Skin of body (tissue), 2 donors: Measurements from ENCODE around the gene SLC16A4. TPM values are rescaled to one million over a fixed set of nuclear protein-coding genes. Genes with fewer than 3 reads are reported as not detected.
"Not testable (repeated sequence)": the region's sequence is repeated elsewhere in the genome, so short reads cannot be mapped to it uniquely, and the experiment has no call there.

ENCODE experiments used
- DNase-seq: peaks from one replicate; lab custom pipeline; 2025; lab: John Stamatoyannopoulos, UW
- total RNA-seq: library from RNA; depleted of rRNA; stranded (reverse); fragments of >200 nt; gene quantifications from one replicate; pipeline ENCODE4 v1.2.3, GENCODE V29; 2014

The SLC16A4 gene
- total RNA-seq, 1 donor from 2014 or later, result 3.1 TPM

- no peak for DNase-seq
These were observed 18.5 kb upstream of the SLC16A4 start for GRCh38 chr1:110409316-110409715.

- no peak for DNase-seq
These were observed 17.7 kb upstream of the SLC16A4 start for GRCh38 chr1:110408488-110408887.

GRCh38 chr1:110407260-110408210 lies 16.7 kb upstream of the SLC16A4 start, which contains the start of gene LAMTOR5:
Gene LAMTOR5 (minus strand): TSS chr1:110407694. CDS start chr1:110407620, 74 bp downstream.
- peak; percentile 94 for DNase-seq

GRCh38 chr1:110406407-110406806 lies 15.6 kb upstream of the SLC16A4 start:
- not testable (repeated sequence) for DNase-seq

- DNase-seq, result no peak
These were observed 13.6 kb upstream of the SLC16A4 start for GRCh38 chr1:110404401-110404800.

GRCh38 chr1:110403805-110404204 lies 13.0 kb upstream of the SLC16A4 start:
- no peak for DNase-seq

- not testable (repeated sequence) for DNase-seq
These were observed 5.6 kb upstream of the SLC16A4 start for GRCh38 chr1:110396259-110396958.

GRCh38 chr1:110394493-110394820 lies 3.6 kb upstream of the SLC16A4 start:
- no peak for DNase-seq

- DNase-seq, result no peak
These were observed 3.1 kb upstream of the SLC16A4 start for GRCh38 chr1:110393691-110394492.

- no peak for DNase-seq
These were observed 2.5 kb upstream of the SLC16A4 start for GRCh38 chr1:110393286-110393685.

GRCh38 chr1:110390096-110390495 lies 730 bp downstream of the SLC16A4 start:
- no peak for DNase-seq

GRCh38 chr1:110387048-110387754 lies 3.6 kb downstream of the SLC16A4 start:
- DNase-seq, result no peak

GRCh38 chr1:110385369-110385768 lies 5.5 kb downstream of the SLC16A4 start:
- DNase-seq, result no peak

- DNase-seq, result no peak
These were observed 6.1 kb downstream of the SLC16A4 start for GRCh38 chr1:110384581-110385321.

GRCh38 chr1:110383251-110383990 lies 7.4 kb downstream of the SLC16A4 start:
- DNase-seq, result no peak

GRCh38 chr1:110380672-110381283 lies 10.0 kb downstream of the SLC16A4 start:
- no peak for DNase-seq

- no peak for DNase-seq
These were observed 15.3 kb downstream of the SLC16A4 start for GRCh38 chr1:110375490-110375889.

GRCh38 chr1:110370827-110371226 lies 20.0 kb downstream of the SLC16A4 start:
- DNase-seq, result no peak

- no peak for DNase-seq
These were observed 26.6 kb downstream of the SLC16A4 start for GRCh38 chr1:110364221-110364620.
